Measurements from ENCODE around the gene CLMN.

GRCh38 chr14:95354834-95355233 is 35.1 kb upstream of the CLMN start:
- TF ChIP-seq CTCF (IDR thresholded peaks at IDR 0.05) (no peak), EZH2 (IDR thresholded peaks at IDR 0.05; ENCODE audit: borderline replicate concordance, insufficient read depth, low read depth, low read length, poor library complexity, severe bottlenecking) (no peak)
